Retina (tissue), 1 donor: ENCODE measurements around the gene DBN1.

Source experiments
- DNase-seq: peaks from one replicate; pipeline ENCODE4 v3.0.0-alpha.2; 2016

The DBN1 gene

DNA sequence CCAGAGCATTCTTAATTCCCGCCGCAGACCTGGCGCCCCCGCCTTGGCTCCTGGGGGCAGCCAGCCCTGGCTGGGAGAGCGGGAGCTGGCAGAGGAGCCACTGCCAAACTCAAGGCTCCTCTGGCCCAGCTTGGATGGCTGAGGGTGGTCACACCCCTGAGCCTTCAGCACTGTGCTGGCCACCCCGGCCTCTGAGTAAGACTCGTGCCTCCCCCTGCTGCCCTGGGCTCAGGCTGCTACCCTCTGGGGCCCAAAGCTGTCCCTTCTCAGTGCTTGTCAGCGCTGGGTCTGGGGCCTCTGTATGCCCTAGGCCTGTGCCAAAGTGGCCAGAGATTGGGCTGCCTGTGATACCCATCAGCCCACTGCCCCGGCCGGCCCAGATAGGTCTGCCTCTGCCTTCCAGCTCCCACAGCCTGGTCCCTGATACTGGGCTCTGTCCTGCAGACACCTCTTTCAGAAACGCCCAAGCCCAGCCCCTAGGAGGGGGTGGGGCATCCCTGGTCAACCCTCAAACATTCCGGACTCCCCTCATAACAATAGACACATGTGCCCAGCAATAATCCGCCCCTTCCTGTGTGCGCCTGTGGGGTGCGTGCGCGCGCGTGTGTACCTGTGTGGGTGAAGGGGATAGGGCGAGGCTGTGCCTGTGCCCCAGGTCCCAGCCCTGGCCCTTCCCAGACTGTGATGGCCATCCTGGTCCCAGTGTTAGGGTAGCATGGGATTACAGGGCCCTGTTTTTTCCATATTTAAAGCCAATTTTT is 31.2 kb downstream of the DBN1 start:
- no peak for DNase-seq

GRCh38 chr5:177440990-177441780 is 32.2 kb downstream of the DBN1 start:
- no peak for DNase-seq

- DNase-seq = no peak
Observed at GRCh38 chr5:177440211-177440989, 33.0 kb downstream of the DBN1 start.

DNA sequence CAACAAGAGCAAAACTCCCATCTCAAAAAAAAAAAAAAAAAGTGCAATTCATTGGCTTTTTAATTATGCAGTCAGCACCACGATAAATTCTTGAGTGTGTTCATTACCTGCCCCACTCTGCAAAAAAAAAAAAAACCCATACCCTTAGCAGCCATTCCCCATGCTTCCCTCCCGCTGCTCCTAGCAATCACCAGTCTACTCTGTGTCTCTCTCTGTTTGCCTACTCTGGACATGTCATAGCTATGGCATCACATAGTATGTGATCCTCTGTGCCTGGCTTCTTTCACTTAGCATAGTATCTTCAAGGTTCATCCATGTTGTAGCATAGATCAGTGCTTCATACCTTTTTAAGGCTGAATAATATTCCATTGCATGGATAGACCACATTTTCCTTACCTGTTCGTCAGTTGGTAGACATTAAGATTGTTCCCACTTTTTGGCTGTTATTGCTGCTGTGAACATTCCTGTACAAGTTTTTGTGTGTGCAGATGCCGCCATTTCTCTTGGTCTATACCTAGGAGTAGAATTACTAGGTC is 33.8 kb downstream of the DBN1 start:
- DNase-seq = no peak

- DNase-seq = no peak
Observed at GRCh38 chr5:177438468-177438867, 35.0 kb downstream of the DBN1 start.

DNA sequence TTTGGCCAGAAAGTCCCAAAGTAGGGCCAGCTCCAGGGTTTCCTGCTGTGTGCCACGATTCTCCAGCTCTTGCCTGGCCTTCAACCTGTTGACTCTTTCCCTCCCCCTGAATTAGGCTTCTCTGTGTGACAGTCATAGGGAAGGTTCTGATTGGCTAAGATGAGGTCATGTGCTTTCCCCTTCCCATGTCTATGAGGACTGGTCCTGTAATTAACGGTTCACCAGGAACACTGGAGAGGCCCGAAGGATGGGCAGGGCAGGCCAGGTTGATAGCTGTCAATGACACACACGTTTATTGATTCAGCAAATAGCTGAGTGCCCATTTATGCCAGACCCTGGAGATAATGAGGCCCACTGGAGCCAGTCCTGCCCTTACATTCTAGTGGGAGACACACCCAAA is 35.8 kb downstream of the DBN1 start:
- DNase-seq = no peak

DNA sequence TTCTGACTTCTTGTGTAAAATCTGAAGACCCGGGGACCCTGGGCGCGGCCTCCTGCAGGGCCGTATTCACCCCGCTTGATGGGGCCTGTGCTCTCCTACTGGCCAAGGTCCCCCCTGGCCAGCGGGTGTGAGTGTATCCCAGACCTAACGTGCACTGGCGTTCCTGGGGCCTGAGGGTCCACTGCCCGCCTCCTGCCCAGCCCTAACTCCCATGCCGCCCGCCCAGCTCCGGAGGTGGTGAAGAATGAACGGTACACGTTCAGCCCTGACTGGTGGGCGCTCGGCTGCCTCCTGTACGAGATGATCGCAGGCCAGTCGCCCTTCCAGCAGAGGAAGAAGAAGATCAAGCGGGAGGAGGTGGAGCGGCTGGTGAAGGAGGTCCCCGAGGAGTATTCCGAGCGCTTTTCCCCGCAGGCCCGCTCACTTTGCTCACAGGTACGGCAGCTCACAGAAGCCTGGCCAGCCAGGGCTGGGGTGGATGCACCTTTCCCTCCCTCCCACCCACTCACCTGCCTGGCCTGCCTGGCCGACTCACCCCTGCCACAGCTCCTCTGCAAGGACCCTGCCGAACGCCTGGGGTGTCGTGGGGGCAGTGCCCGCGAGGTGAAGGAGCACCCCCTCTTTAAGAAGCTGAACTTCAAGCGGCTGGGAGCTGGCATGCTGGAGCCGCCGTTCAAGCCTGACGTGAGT is 37.4 kb downstream of the DBN1 start:
- no peak for DNase-seq

DNA sequence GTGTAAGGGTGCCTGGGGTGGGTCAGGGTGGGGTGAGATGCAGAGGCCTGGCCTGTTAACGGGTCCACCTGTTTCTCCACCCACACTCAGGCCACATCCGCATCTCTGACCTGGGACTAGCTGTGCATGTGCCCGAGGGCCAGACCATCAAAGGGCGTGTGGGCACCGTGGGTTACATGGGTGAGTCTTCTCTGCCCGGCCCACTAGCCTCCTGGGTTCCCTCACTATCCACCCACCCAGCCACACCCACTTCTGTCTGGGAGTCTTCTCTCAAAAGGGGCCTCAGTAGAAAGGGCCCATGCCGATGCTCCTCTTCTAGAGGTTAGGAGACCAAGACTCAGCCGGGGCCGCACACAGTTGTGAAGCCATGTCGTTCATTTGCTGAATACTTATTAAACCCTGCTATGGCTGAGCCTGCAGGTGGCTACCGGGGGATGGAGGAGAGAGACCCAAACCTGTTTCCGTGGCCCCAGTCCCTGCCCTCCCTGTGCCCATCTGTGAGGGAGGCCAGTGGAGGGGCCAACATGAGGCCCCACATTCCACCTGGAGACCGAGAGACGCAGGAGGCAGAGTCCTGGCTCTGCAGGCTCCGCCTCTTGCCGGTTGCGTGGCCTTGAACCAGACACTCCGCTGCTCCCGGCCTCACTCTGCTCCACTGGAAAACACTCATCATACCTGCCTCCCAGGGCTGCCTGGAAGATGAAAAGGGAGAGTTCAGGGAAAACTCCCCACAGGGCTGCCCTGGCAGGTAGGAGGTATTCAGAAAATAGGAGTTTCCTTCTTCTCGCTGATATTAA is 38.3 kb downstream of the DBN1 start:
- DNase-seq = no peak

GRCh38 chr5:177434437-177434836 is 39.0 kb downstream of the DBN1 start:
- no peak for DNase-seq

- no peak for DNase-seq
Observed at GRCh38 chr5:177433658-177434217, 39.7 kb downstream of the DBN1 start.

GRCh38 chr5:177432839-177433657 is 40.4 kb downstream of the DBN1 start:
- DNase-seq = no peak

DNA sequence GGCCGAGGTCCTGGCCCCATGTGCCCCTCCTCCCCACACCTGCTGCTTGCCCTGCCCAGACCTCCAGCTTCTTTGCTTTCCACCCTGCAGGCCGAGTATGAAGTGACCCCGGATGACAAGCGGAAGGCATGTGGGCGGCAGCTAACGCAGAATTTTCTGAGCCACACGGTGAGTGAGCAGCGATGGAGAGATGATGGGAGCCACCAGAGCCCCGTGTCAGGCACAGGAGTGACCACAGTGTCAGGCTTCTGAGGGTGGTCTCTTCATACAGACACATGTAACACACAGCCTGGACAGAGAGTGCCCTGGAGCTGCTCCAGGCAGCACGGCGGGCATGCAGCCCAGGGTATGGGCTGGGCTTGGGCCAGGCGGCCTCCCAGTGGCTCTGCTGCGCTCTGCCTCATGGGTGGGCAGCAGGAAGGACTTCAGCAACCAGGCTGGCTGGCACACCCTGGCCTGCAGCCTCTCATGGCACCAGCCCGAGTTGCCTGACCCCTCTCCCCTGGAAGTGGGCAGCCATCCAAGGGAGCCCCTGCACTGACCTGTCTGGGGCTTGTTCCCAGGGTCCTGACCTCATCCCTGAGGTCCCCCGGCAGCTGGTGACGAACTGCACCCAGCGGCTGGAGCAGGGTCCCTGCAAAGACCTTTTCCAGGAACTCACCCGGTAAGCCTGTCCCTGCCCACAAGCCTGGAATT is 41.1 kb downstream of the DBN1 start:
- DNase-seq = no peak

DNA sequence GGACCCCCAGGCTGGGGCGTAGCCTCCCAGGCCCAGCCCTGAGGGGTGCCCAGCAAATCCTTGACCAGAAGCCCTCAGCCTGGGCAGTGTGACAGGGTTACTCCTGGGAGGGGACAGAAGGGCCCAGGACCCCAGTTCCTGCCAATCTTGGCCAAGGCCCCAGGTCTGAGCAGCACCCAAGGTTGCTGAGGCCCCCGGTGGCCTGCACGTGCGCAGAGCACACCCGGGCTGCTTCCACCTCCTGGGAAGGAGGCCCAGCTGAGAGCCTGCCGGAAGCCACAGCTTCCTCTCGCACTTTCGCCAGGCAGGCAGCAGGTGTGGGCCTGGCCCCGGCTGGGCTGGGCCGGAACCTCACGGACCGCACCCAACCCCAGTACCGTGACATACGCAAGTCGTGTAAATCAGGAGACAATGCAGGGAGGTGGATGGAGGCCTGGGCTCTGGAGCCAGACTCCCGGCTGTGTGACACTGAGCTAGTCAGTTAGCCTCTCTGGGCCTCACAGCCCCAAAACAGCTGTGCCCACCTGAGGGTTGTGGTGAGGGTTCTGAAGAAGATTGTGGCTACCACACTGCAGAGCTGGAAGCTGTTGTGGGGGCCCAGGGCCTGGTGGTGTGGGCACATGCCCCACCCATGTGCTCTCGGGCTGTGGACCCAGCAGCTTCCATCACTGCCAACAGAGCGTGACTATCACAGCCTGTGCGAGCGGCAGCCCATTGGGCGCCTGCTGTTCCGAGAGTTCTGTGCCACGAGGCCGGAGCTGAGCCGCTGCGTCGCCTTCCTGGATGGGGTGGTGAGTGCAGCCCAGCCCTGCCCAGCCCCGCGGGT is 41.9 kb downstream of the DBN1 start:
- no peak for DNase-seq

- DNase-seq = no peak
Observed at GRCh38 chr5:177430972-177431316, 42.5 kb downstream of the DBN1 start.

DNA sequence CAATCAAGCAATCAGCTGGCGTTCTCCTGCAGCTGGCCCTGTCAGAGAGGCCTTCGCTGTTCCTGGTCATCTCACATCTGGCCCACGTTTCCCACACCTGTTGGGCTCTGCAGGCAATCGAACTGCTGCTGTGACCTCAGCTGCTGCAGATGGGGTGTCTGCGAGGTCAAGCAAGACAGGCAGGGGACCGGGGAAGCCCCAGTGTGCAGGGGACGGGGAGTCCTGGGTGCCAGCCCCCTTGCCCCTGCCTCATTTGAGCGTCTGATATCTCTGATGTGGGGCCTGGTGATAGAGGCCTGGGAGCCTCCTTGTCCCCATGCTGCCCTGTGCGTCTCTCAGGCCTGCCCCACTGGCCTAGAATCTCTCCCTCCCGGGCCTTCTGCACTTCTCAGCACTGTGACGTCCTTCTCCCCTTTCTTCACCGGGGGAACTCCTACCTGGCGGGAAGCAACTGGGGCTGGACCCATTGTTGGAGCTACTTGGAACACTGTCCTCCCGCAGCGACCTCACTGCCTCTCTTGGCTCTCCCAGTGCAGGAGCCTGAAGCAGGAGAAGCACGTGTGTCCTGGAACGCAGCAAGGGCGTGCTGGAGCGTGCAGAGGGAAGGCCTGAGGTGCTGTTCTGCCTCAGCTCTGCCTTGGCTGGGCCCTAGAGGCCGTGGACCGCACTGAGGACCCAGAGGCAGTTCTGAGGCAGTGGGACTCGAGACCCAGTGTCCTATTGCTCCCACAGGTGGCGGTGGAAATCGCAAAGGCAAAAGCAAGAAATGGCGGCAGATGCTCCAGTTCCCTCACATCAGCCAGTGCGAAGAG is 43.1 kb downstream of the DBN1 start:
- no peak for DNase-seq

- DNase-seq = no peak
Observed at GRCh38 chr5:177429248-177430040, 44.0 kb downstream of the DBN1 start.

- DNase-seq = no peak
Observed at GRCh38 chr5:177428574-177429217, 44.7 kb downstream of the DBN1 start.
